GM12878 (cell line): Measurements from ENCODE around the gene GRIK4. TPM values are rescaled to one million over a fixed set of nuclear protein-coding genes. Genes with fewer than 3 reads are reported as not detected.

Experiments
- ATAC-seq: fragments of 200-7000 bp; cut with Tn5 transposase; 3 replicates; pipeline ENCODE4 v1.9.1; 2020; ENCODE audit warnings: mild to moderate bottlenecking, moderate library complexity
- BruUV-seq: library from RNA; stranded (reverse); fragments of 400-500 nt; replicated peaks from 2 replicates; lab custom pipeline; 2021; lab: Mats Ljungman, UMichigan
- CTCF ChIA-PET: fragments of 300-600 bp; sonication (Branson Sonifier 250); formaldehyde crosslinking; extraction: SDS; loops from one replicate; lab custom pipeline; 2021; ENCODE audit warnings: inconsistent platforms; lab: Yijun Ruan, JAX
- POLR2A ChIA-PET: fragments of 350-600 bp; formaldehyde crosslinking; extraction: SDS; loops from one replicate; lab custom pipeline; 2021; ENCODE audit warnings: inconsistent platforms; lab: Charles Lee
- RAD21 ChIA-PET: fragments of 300-600 bp; sonication (Branson Sonifier 250); formaldehyde crosslinking; loops from one replicate; lab custom pipeline; 2023; ENCODE audit warnings: antibody characterized with exemption; ENCODE audit not compliant: unreplicated experiment; lab: Charles Lee
- SMC1A ChIA-PET: fragments of 300-600 bp; sonication (Branson Sonifier 250); formaldehyde crosslinking; loops from one replicate; lab custom pipeline; 2023; ENCODE audit not compliant: unreplicated experiment, uncharacterized antibody; lab: Charles Lee
- DNase-seq: peaks from one replicate; pipeline ENCODE4 v3.0.0-alpha.2; 2011; ENCODE audit warnings: low read depth, low spot score
- FAIRE-seq: peaks from 3 replicates; lab custom pipeline; 2011; peaks lifted over from hg19 to GRCh38; lab: Jason Lieb, UNC
- H2AFZ ChIP-seq: 2 replicates; pipeline ENCODE4 v1.6.0; 2011; ENCODE audit warnings: low read depth, low read length, control low read depth; ENCODE audit not compliant: control insufficient read depth
- H3K27ac ChIP-seq: 2 replicates; pipeline ENCODE4 v1.5.1; 2011; ENCODE audit warnings: control low read depth; ENCODE audit not compliant: control insufficient read depth, insufficient read depth
- H3K27me3 ChIP-seq, 2 experiments: replicated peaks in 1 of 2; 2 replicates each; pipeline versions ENCODE4 v1.6.0 to v1.6.1; 2011; ENCODE audit warnings: low read length in 1 of 2; ENCODE audit not compliant: control insufficient read depth in 2 of 2, insufficient read depth in 2 of 2
- H3K36me3 ChIP-seq, 2 experiments: 2 replicates each; pipeline ENCODE4 v1.5.1; 2011; ENCODE audit warnings: low read length in 1 of 2; ENCODE audit not compliant: control insufficient read depth in 2 of 2, insufficient read depth in 2 of 2
- H3K4me1 ChIP-seq: 2 replicates; pipeline ENCODE4 v1.6.1; 2011; ENCODE audit warnings: mild to moderate bottlenecking, low read length, moderate library complexity, mixed read lengths; ENCODE audit not compliant: control insufficient read depth, insufficient read depth
- H3K4me2 ChIP-seq: 2 replicates; pipeline ENCODE4 v1.6.0; 2011; ENCODE audit warnings: control low read depth; ENCODE audit not compliant: control insufficient read depth, insufficient read depth
- H3K4me3 ChIP-seq: fragments of 200-600 bp; sonication (generic); 2 replicates; pipeline ENCODE4 v1.5.1; 2016
- H3K79me2 ChIP-seq: 2 replicates; pipeline ENCODE4 v1.6.0; 2011; ENCODE audit warnings: low read length; ENCODE audit not compliant: control insufficient read depth, insufficient read depth
- H3K9ac ChIP-seq: 2 replicates; pipeline ENCODE4 v1.8.0; 2011; ENCODE audit warnings: low read length, control low read depth, mixed read lengths; ENCODE audit not compliant: control insufficient read depth, insufficient read depth
- H3K9me3 ChIP-seq: replicated peaks from 3 replicates; pipeline ENCODE4 v1.5.1; 2011; ENCODE audit warnings: mild to moderate bottlenecking, low read length; ENCODE audit not compliant: control insufficient read depth, insufficient read depth
- H4K20me1 ChIP-seq: 2 replicates; pipeline ENCODE4 v1.6.0; 2011; ENCODE audit not compliant: control insufficient read depth, insufficient read depth
- ATF3 ChIP-seq: IDR thresholded peaks from 2 replicates; pipeline ENCODE4 v1.6.1; 2011; ENCODE audit warnings: low read depth, mild to moderate bottlenecking, low read length, moderate library complexity, borderline replicate concordance; ENCODE audit errors: extremely low read depth
- CBFB ChIP-seq: IDR thresholded peaks from 2 replicates; pipeline ENCODE4 v1.6.1; 2016; ENCODE audit warnings: antibody characterized with exemption, low read depth
- FOXM1 ChIP-seq: IDR thresholded peaks from 2 replicates; pipeline ENCODE4 v1.6.1; 2012; ENCODE audit warnings: low read depth, mild to moderate bottlenecking, inconsistent platforms, low read length, moderate library complexity
- GABPA ChIP-seq: IDR thresholded peaks from 2 replicates; pipeline ENCODE4 v1.6.1; 2014; ENCODE audit warnings: antibody characterized with exemption, low read depth, mild to moderate bottlenecking, inconsistent platforms
- HDAC6 ChIP-seq: fragments of 200-600 bp; sonication (generic); IDR thresholded peaks from one replicate; pipeline ENCODE4 v1.8.0; 2017; ENCODE audit warnings: antibody characterized with exemption; ENCODE audit not compliant: unreplicated experiment
- MXI1 ChIP-seq: fragments of 150-350 bp; IDR thresholded peaks from 2 replicates; pipeline ENCODE4 v1.6.1; 2011; ENCODE audit warnings: low read depth, mild to moderate bottlenecking, inconsistent platforms, low read length, improper control_type of control experiment
- NR2C1 ChIP-seq: fragments of 450-650 bp; IDR thresholded peaks from 2 replicates; pipeline ENCODE4 v1.6.1; 2017; ENCODE audit warnings: antibody characterized with exemption, mild to moderate bottlenecking, moderate library complexity
- NR2C2 ChIP-seq: IDR thresholded peaks from 2 replicates; pipeline ENCODE4 v1.6.1; 2011; ENCODE audit warnings: borderline replicate concordance, low read depth; ENCODE audit not compliant: control insufficient read depth, insufficient read length
- RAD51 ChIP-seq: fragments of 450-650 bp; IDR thresholded peaks from 2 replicates; pipeline ENCODE4 v1.6.1; 2016; ENCODE audit warnings: moderate library complexity, mild to moderate bottlenecking, inconsistent platforms
- SIX5 ChIP-seq: IDR thresholded peaks from 2 replicates; pipeline ENCODE4 v1.6.1; 2011; ENCODE audit warnings: mild to moderate bottlenecking, low read depth, low read length, moderate library complexity; ENCODE audit not compliant: severe bottlenecking
- SMAD5 ChIP-seq: IDR thresholded peaks from 2 replicates; pipeline ENCODE4 v1.6.1; 2016; ENCODE audit warnings: antibody characterized with exemption, low read depth
- SMARCA5 ChIP-seq: fragments of 450-650 bp; IDR thresholded peaks from 2 replicates; pipeline ENCODE4 v1.6.1; 2017; ENCODE audit warnings: mild to moderate bottlenecking
- SPI1 ChIP-seq: IDR thresholded peaks from 2 replicates; pipeline ENCODE4 v1.6.1; 2011; ENCODE audit warnings: low read depth, mild to moderate bottlenecking, low read length, moderate library complexity, borderline replicate concordance; ENCODE audit not compliant: insufficient read depth
- STAT3 ChIP-seq: IDR thresholded peaks from 2 replicates; pipeline ENCODE4 v1.6.1; 2011; ENCODE audit warnings: low read depth, low read length, improper control_type of control experiment
- TARDBP ChIP-seq: IDR thresholded peaks from 2 replicates; pipeline ENCODE4 v1.6.1; 2016; ENCODE audit warnings: borderline replicate concordance
- YY1 ChIP-seq: IDR thresholded peaks from 2 replicates; pipeline ENCODE4 v1.6.1; 2011; ENCODE audit warnings: low read depth, mild to moderate bottlenecking, low read length
- ZNF217 ChIP-seq: fragments of 450-650 bp; IDR thresholded peaks from 2 replicates; pipeline ENCODE4 v1.6.1; 2017; ENCODE audit warnings: antibody characterized with exemption, mild to moderate bottlenecking
- WGBS: methylation state at CpG from one replicate; pipeline ENCODE4 v1.1.6; 2016; ENCODE audit warnings: low lambda C conversion rate; ENCODE audit not compliant: insufficient replicate concordance, insufficient coverage; ENCODE audit errors: missing lambda C conversion rate; 5-methylcytosine and 5-hydroxymethylcytosine counted together
- in situ Hi-C: fragments of 300-500 bp; cut with MboI; formaldehyde crosslinking; loops from 9 replicates; pipeline ENCODE4 v1.14.3; 2018; ENCODE audit warnings: mixed read lengths
- intact Hi-C: fragments of 100-400 bp; cut with micrococcal nuclease; formaldehyde crosslinking; loops from one replicate; pipeline ENCODE4 v1.14.2; 2022; ENCODE audit not compliant: unreplicated experiment
- polyA plus RNA-seq, 11 experiments: library from polyadenylated mRNA; depleted of rRNA in 4 of 11; unstranded in 6 of 11; stranded (reverse) in 5 of 11; fragments of >200 nt; fragmentation: Nextera tagmentation in 4 of 11; fragmentation: Illumina TruSeq in 1 of 11; extraction: Ambion mirVana in 4 of 11; extraction: Trizol in 1 of 11; gene quantifications; 1 replicate in 1 of 11; 2 replicates in 10 of 11; pipeline versions ENCODE4 v1.2.1 to v1.2.3, GENCODE V29; 2011 to 2016; ENCODE audit warnings: inconsistent platforms in 2 of 11, missing spikeins in 2 of 11, low read depth in 1 of 11
- total RNA-seq, 4 experiments: library from RNA; depleted of rRNA in 3 of 4; stranded (reverse); fragments of >200 nt in 3 of 4; fragmentation: Illumina TruSeq in 1 of 4; extraction: Trizol in 1 of 4; gene quantifications; 2 replicates each; pipeline versions ENCODE4 v1.2.1 to v1.2.3, GENCODE V29; 2013 to 2021
- TF ChIP-seq, protein P1 (sequence below): fragments of 450-650 bp; IDR thresholded peaks from 2 replicates; pipeline ENCODE4 v1.6.1; 2017; ENCODE audit warnings: mild to moderate bottlenecking, moderate library complexity

The GRIK4 gene
- total and polyA plus RNA-seq, 10 of the 15 experiments (the other 5 are each of a cell fraction or from before 2014, with no cell fraction given), result 0.33 to 3.6 (median 0.72) TPM

DNA sequence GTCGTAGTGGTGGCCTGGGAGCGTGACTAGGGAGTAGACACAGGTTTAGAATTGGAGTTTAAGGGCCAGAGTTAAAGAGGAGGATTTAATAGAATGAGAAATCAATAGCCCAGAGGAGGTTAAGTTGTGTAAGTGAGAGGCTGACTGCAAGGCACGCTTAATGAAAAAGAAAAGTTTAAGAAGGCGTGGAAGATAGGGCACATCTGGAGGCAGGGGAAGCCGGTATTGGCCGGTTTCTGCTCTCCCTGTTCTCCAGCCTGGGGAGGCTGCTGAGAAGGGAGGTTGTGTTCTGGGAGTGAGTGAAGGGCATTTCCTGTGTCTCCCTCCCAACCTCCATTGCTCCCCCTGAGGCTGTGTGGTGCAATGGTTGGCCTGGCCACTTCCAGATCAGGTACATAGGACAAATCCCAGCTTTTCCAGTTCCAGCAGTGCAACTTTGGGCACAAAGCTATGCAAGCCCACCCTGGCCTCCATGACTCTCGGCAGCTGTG, 6.3 kb downstream of the GRIK4 start (continued):
- TF ChIP-seq MXI1 (no peak), YY1 (no peak), STAT3 (no peak), ATF3 (no peak), GABPA (no peak), SMARCA5 (no peak)
- TF ChIP-seq, protein P1, sequence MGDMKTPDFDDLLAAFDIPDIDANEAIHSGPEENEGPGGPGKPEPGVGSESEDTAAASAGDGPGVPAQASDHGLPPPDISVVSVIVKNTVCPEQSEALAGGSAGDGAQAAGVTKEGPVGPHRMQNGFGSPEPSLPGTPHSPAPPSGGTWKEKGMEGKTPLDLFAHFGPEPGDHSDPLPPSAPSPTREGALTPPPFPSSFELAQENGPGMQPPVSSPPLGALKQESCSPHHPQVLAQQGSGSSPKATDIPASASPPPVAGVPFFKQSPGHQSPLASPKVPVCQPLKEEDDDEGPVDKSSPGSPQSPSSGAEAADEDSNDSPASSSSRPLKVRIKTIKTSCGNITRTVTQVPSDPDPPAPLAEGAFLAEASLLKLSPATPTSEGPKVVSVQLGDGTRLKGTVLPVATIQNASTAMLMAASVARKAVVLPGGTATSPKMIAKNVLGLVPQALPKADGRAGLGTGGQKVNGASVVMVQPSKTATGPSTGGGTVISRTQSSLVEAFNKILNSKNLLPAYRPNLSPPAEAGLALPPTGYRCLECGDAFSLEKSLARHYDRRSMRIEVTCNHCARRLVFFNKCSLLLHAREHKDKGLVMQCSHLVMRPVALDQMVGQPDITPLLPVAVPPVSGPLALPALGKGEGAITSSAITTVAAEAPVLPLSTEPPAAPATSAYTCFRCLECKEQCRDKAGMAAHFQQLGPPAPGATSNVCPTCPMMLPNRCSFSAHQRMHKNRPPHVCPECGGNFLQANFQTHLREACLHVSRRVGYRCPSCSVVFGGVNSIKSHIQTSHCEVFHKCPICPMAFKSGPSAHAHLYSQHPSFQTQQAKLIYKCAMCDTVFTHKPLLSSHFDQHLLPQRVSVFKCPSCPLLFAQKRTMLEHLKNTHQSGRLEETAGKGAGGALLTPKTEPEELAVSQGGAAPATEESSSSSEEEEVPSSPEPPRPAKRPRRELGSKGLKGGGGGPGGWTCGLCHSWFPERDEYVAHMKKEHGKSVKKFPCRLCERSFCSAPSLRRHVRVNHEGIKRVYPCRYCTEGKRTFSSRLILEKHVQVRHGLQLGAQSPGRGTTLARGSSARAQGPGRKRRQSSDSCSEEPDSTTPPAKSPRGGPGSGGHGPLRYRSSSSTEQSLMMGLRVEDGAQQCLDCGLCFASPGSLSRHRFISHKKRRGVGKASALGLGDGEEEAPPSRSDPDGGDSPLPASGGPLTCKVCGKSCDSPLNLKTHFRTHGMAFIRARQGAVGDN, result no peak

DNA sequence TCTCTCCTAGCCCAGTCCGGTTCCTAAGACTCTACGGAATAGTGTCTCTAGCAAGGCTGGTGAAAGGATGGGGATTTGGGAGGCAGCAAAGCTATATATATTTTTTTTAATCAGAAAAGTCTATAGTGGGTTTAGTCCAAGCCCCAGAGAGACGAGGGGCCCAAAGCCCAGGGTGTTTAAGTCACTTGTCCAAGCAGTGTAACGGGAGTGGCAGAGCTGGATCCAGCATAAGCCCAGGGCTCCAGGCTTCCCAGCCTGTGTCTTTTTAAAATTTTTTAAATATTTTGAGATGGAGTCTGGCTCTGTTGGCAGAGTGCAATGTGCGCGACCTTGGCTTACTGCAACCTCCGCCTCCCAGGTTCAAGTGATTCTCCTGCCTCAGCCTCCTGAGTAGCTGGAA, 6.8 kb downstream of the GRIK4 start:
- no peak for FAIRE-seq
- no peak for DNase-seq
- no peaks in the 10 kb centered on the region for H3K79me2 ChIP-seq
- no peak overlapping the region for H3K9ac ChIP-seq
- H3K4me3 ChIP-seq, result no peak overlapping the region
- no TSS peak for BruUV-seq
- ChIA-PET CTCF (interaction anchor here (0.9 to 2.3 kb wide), 3 partner anchors 9 to 433 kb away, joined by 3 to 11 read pairs (median 8); no protein-coding TSS in a partner anchor), RAD21 (interaction anchor here (1.0 kb wide), 1 partner anchor 167 kb away, joined by 3 read pairs; no protein-coding TSS in a partner anchor), SMC1A (interaction anchor here (0.9 kb wide), 1 partner anchor 202 kb away, joined by 3 read pairs; no protein-coding TSS in a partner anchor)
- H3K36me3 ChIP-seq, result no peaks in the 10 kb centered on the region; a peak in 1 of 4 replicates
- 70% methylated on average over 7 of the region's 7 CpGs for WGBS
- no peak overlapping the region for H2AFZ ChIP-seq
- no peak overlapping the region for H3K4me2 ChIP-seq
- ATAC-seq, result no peak
- H3K27ac ChIP-seq, result no peak overlapping the region
- H3K9me3 ChIP-seq, result no peaks in the 10 kb centered on the region
- H4K20me1 ChIP-seq, result no peaks in the 10 kb centered on the region; the same call in 1 of the 2 replicates
- H3K4me1 ChIP-seq, result no peaks in the 10 kb centered on the region
- intact Hi-C loops, result no loop called here
- in situ Hi-C loops, result loop anchor here (10.0 kb wide), 1 partner anchor 166 kb away; no protein-coding TSS in a partner anchor
- peaks cover 0 to 1% of the 10 kb centered on the region in 2 experiments; a peak in 1 of 4 replicates for H3K27me3 ChIP-seq
- TF ChIP-seq TARDBP (no peak), SMAD5 (no peak), FOXM1 (no peak), HDAC6 (no peak), SIX5 (no peak), RAD51 (no peak), SPI1 (no peak), NR2C1 (no peak), ZNF217 (no peak), CBFB (no peak), NR2C2 (no peak), STAT3 (no peak)
- TF ChIP-seq, all 136 proteins: peak for 0
- POLR2A ChIA-PET, result no interaction called here
